SK-N-SH (cell line): Measurements from ENCODE around the gene USP22. TPM values are rescaled to one million over a fixed set of nuclear protein-coding genes. Genes with fewer than 3 reads are reported as not detected.

Experiments used
- CTCF ChIA-PET: fragments of 300-600, 350-600 bp; formaldehyde crosslinking; extraction: SDS; loops from one replicate; lab custom pipeline; 2021; lab: Yijun Ruan, JAX
- POLR2A ChIA-PET: fragments of 350-600 bp; sonication (Branson Sonifier 250); formaldehyde crosslinking; extraction: SDS; loops from one replicate; lab custom pipeline; 2020; ENCODE audit warnings: antibody characterized with exemption, inconsistent platforms; lab: Yijun Ruan, JAX
- DNase-seq: peaks from one replicate; pipeline ENCODE4 v3.0.0; 2012
- H2AFZ ChIP-seq: fragments of 200-600 bp; sonication (generic); 2 replicates; pipeline ENCODE4 v1.8.1; 2016; ENCODE audit warnings: antibody characterized with exemption, mild to moderate bottlenecking, low read depth
- H3F3A ChIP-seq: fragments of 200-600 bp; sonication (generic); replicated peaks from 2 replicates; pipeline ENCODE3; 2016; ENCODE audit warnings: antibody characterized with exemption, mild to moderate bottlenecking; ENCODE audit not compliant: insufficient read depth
- H3K27ac ChIP-seq, 2 experiments: fragments of 200-500 bp in 1 of 2; fragments of 200-600 bp in 1 of 2; sonication (Bioruptor generic) in 1 of 2; sonication (generic), shearing (Covaris generic) in 1 of 2; 2 replicates each; pipeline versions ENCODE4 v1.5.1 to v1.6.1; 2014 to 2016; ENCODE audit warnings: low read depth in 2 of 2, inconsistent platforms in 1 of 2, low read length in 1 of 2, mild to moderate bottlenecking in 1 of 2, mixed read lengths in 1 of 2
- H3K27me3 ChIP-seq: fragments of 200-600 bp; sonication (generic), shearing (Covaris generic); 2 replicates; pipeline ENCODE4 v1.6.1; 2016; ENCODE audit warnings: mixed run types; ENCODE audit not compliant: insufficient read depth
- H3K36me3 ChIP-seq, 2 experiments: fragments of 200-500 bp in 1 of 2; fragments of 200-600 bp in 1 of 2; sonication (Bioruptor generic) in 1 of 2; sonication (generic) in 1 of 2; replicated peaks in 1 of 2; 2 replicates each; pipeline versions ENCODE3 to v1.5.1; 2014 to 2016; ENCODE audit warnings: low read length in 1 of 2, mild to moderate bottlenecking in 1 of 2; ENCODE audit not compliant: insufficient read depth in 2 of 2, control insufficient read depth in 1 of 2
- H3K4me1 ChIP-seq, 2 experiments: fragments of 200-500 bp in 1 of 2; fragments of 200-600 bp in 1 of 2; sonication (Bioruptor generic) in 1 of 2; sonication (generic), shearing (Covaris generic) in 1 of 2; 2 replicates each; pipeline versions ENCODE4 v1.5.1 to v1.6.1; 2014 to 2016; ENCODE audit warnings: low read depth in 1 of 2, low read length in 1 of 2, mixed run types in 1 of 2; ENCODE audit not compliant: insufficient read depth in 2 of 2, control insufficient read depth in 1 of 2
- H3K4me2 ChIP-seq: fragments of 200-600 bp; sonication (generic), shearing (Covaris generic); 2 replicates; pipeline ENCODE4 v1.6.1; 2017; ENCODE audit warnings: mixed run types
- H3K4me3 ChIP-seq, 2 experiments: fragments of 200-500 bp in 1 of 2; fragments of 200-600 bp in 1 of 2; sonication (Bioruptor generic) in 1 of 2; sonication (generic), shearing (Covaris generic) in 1 of 2; 2 replicates each; pipeline versions ENCODE4 v1.5.1 to v1.8.1; 2014 to 2016; ENCODE audit warnings: low read depth in 2 of 2, inconsistent platforms in 1 of 2, low read length in 1 of 2, mild to moderate bottlenecking in 1 of 2, mixed read lengths in 1 of 2, moderate library complexity in 1 of 2
- H3K79me2 ChIP-seq: fragments of 200-600 bp; sonication (generic); 2 replicates; pipeline ENCODE4 v1.8.1; 2017; ENCODE audit warnings: mild to moderate bottlenecking; ENCODE audit not compliant: insufficient read depth
- H3K9ac ChIP-seq: fragments of 200-600 bp; sonication (generic); 2 replicates; pipeline ENCODE4 v1.6.1; 2017; ENCODE audit warnings: mixed run types
- H3K9me2 ChIP-seq: fragments of 200-600 bp; sonication (generic); 2 replicates; pipeline ENCODE4 v1.6.1; 2017; ENCODE audit warnings: mixed run types
- H3K9me3 ChIP-seq: fragments of 200-600 bp; sonication (generic); 2 replicates; pipeline ENCODE4 v1.6.1; 2017; ENCODE audit warnings: mixed run types, mild to moderate bottlenecking, moderate library complexity
- H4K20me1 ChIP-seq: fragments of 200-600 bp; sonication (generic); 2 replicates; pipeline ENCODE4 v1.6.1; 2017; ENCODE audit warnings: mild to moderate bottlenecking, mixed run types; ENCODE audit not compliant: insufficient read depth
- CHD2 ChIP-seq: fragments of 150-350 bp; IDR thresholded peaks from 2 replicates; pipeline ENCODE4 v1.6.1; 2018; ENCODE audit warnings: low read length; ENCODE audit not compliant: partially characterized antibody
- ELF1 ChIP-seq: IDR thresholded peaks from 2 replicates; pipeline ENCODE4 v1.4.0; 2012
- EP300 ChIP-seq, 2 experiments: IDR thresholded peaks; 2 replicates each; pipeline versions ENCODE4 v1.4.0 to v1.6.1; 2012; ENCODE audit warnings: borderline replicate concordance in 1 of 2, low read depth in 1 of 2, low read length in 1 of 2
- EZH2phosphoT487 ChIP-seq: fragments of 200-600 bp; sonication (generic); IDR thresholded peaks from 2 replicates; pipeline ENCODE4 v1.6.1; 2017; ENCODE audit warnings: low read depth, mixed run types, mild to moderate bottlenecking, antibody characterized with exemption, moderate library complexity, borderline replicate concordance
- GATA2 ChIP-seq: sonication (generic); formaldehyde crosslinking; IDR thresholded peaks from 2 replicates; pipeline ENCODE4 v1.5.0; 2020; ENCODE audit warnings: mild to moderate bottlenecking, missing genetic modification reagents
- IRF3 ChIP-seq: fragments of 150-350 bp; IDR thresholded peaks from 2 replicates; pipeline ENCODE4 v1.6.1; 2016; ENCODE audit warnings: mild to moderate bottlenecking, low read depth, low read length
- MEF2A ChIP-seq: IDR thresholded peaks from 2 replicates; pipeline ENCODE4 v1.4.0; 2012; ENCODE audit warnings: low read depth, borderline replicate concordance
- MXI1 ChIP-seq: IDR thresholded peaks from 2 replicates; pipeline ENCODE4 v1.6.1; 2012; ENCODE audit warnings: mild to moderate bottlenecking, low read depth, low read length, improper control_type of control experiment
- PBX3 ChIP-seq: IDR thresholded peaks from 2 replicates; pipeline ENCODE4; 2012
- POLR2AphosphoS5 ChIP-seq: IDR thresholded peaks from 2 replicates; pipeline ENCODE4 v1.6.1; 2012; ENCODE audit warnings: low read depth, low read length
- RAD21 ChIP-seq: IDR thresholded peaks from 2 replicates; pipeline ENCODE4 v1.6.1; 2012; ENCODE audit warnings: mild to moderate bottlenecking, low read length
- REST ChIP-seq: IDR thresholded peaks from 2 replicates; pipeline ENCODE4 v1.6.1; 2012; ENCODE audit warnings: mild to moderate bottlenecking, low read depth, low read length, moderate library complexity
- RFX5 ChIP-seq: IDR thresholded peaks from 2 replicates; pipeline ENCODE4 v1.6.1; 2012; ENCODE audit warnings: mild to moderate bottlenecking, improper control_type of control experiment, low read length
- TAF1 ChIP-seq: IDR thresholded peaks from 2 replicates; pipeline ENCODE4 v1.6.1; 2012; ENCODE audit warnings: low read depth, mild to moderate bottlenecking, low read length, moderate library complexity, borderline replicate concordance
- TCF12 ChIP-seq: IDR thresholded peaks from 2 replicates; pipeline ENCODE4 v1.4.0; 2012
- TEAD4 ChIP-seq: IDR thresholded peaks from 2 replicates; pipeline ENCODE4 v1.4.0; 2012; ENCODE audit warnings: mild to moderate bottlenecking, borderline replicate concordance; ENCODE audit not compliant: insufficient read depth
- USF1 ChIP-seq: IDR thresholded peaks from 2 replicates; pipeline ENCODE4 v1.4.0; 2012; ENCODE audit warnings: low read depth, borderline replicate concordance
- ZBTB33 ChIP-seq: IDR thresholded peaks from 2 replicates; pipeline ENCODE4 v1.4.0; 2012; ENCODE audit warnings: low read depth, borderline replicate concordance
- WGBS: methylation state at CpG from one replicate; pipeline ENCODE4 v1.1.6; 2017; ENCODE audit warnings: low lambda C conversion rate; 5-methylcytosine and 5-hydroxymethylcytosine counted together
- polyA plus RNA-seq, 3 experiments: library from polyadenylated mRNA; depleted of rRNA; stranded (reverse); fragments of >200 nt; gene quantifications; 2 replicates each; pipeline ENCODE4 v1.2.3, GENCODE V29; 2012

USP22 gene
- polyA plus RNA-seq, 1 of the 3 experiments (the other 2 are of a cell fraction) = 142 TPM

GRCh38 chr17:20983359-20983637, 59.5 kb downstream of the USP22 start:
- Histone ChIP-seq H3F3A (no peaks in the 10 kb centered on the region), H3K79me2 (no peaks in the 10 kb centered on the region), H3K9me3 (no peaks in the 10 kb centered on the region), H3K9ac (no peak overlapping the region), H3K9me2 (no peaks in the 10 kb centered on the region), H3K4me1 (no peaks in the 10 kb centered on the region), H3K27ac (no peak overlapping the region), H3K4me2 (no peak overlapping the region), H3K4me3 (no peak overlapping the region), H2AFZ (no peak overlapping the region), H3K27me3 (no peaks in the 10 kb centered on the region), H4K20me1 (no peaks in the 10 kb centered on the region)
- 84% methylated on average over 3 of the region's 3 CpGs for WGBS
- ChIA-PET CTCF (no interaction called here), POLR2A (no interaction called here)
- no peak for DNase-seq
- TF ChIP-seq TEAD4 (no peak), POLR2AphosphoS5 (no peak), CHD2 (no peak), MEF2A (no peak), USF1 (no peak), ZBTB33 (no peak), REST (no peak)
- TF ChIP-seq, all 33 proteins: peak for 0
- H3K36me3 ChIP-seq = peaks cover 19 to 22% of the 10 kb centered on the region in 2 experiments

GRCh38 chr17:20982589-20983358, 60.0 kb downstream of the USP22 start:
- DNase-seq = no peak
- WGBS = 90% methylated on average over 17 of the region's 17 CpGs
- ChIA-PET CTCF (interaction anchor here (1.0 to 2.6 kb wide), 2 partner anchors 10 to 27 kb away, joined by 3 to 6 read pairs; no protein-coding TSS in a partner anchor), POLR2A (no interaction called here)
- peaks cover 22 to 24% of the 10 kb centered on the region in 2 experiments for H3K36me3 ChIP-seq
- H3K27me3 ChIP-seq = no peaks in the 10 kb centered on the region
- no peaks in the 10 kb centered on the region for H3K79me2 ChIP-seq
- no peaks in the 10 kb centered on the region for H3K9me2 ChIP-seq
- no peak overlapping the region for H3K4me2 ChIP-seq
- H3K9me3 ChIP-seq = no peaks in the 10 kb centered on the region
- H3F3A ChIP-seq = no peaks in the 10 kb centered on the region
- H4K20me1 ChIP-seq = no peaks in the 10 kb centered on the region
- H3K4me1 ChIP-seq = no peaks in the 10 kb centered on the region
- no peak overlapping the region for H3K27ac ChIP-seq
- H3K9ac ChIP-seq = no peak overlapping the region
- no peak overlapping the region for H2AFZ ChIP-seq
- H3K4me3 ChIP-seq = no peak overlapping the region
- TF ChIP-seq TEAD4 (no peak), GATA2 (no peak), TCF12 (no peak), EP300 (IDR thresholded peaks at IDR 0.05; ENCODE audit: borderline replicate concordance in 1 of 2, low read depth in 1 of 2, low read length in 1 of 2) (no peak), EZH2phosphoT487 (no peak), ELF1 (no peak), PBX3 (no peak), TAF1 (no peak), RAD21 (no peak), IRF3 (no peak), POLR2AphosphoS5 (no peak), MXI1 (no peak), RFX5 (no peak)
